NCI-H1417 treated with DMSO at 0.1 percent for 48 hours (cell line): ENCODE results near the gene SIK3.
"Not testable (repeated sequence)": the region's sequence is repeated elsewhere in the genome, so short reads cannot be mapped to it uniquely, and the experiment has no call there.

Experiments used
- DNase-seq: peaks from one replicate; lab custom pipeline; 2025; lab: John Stamatoyannopoulos, UW

The SIK3 gene

DNA sequence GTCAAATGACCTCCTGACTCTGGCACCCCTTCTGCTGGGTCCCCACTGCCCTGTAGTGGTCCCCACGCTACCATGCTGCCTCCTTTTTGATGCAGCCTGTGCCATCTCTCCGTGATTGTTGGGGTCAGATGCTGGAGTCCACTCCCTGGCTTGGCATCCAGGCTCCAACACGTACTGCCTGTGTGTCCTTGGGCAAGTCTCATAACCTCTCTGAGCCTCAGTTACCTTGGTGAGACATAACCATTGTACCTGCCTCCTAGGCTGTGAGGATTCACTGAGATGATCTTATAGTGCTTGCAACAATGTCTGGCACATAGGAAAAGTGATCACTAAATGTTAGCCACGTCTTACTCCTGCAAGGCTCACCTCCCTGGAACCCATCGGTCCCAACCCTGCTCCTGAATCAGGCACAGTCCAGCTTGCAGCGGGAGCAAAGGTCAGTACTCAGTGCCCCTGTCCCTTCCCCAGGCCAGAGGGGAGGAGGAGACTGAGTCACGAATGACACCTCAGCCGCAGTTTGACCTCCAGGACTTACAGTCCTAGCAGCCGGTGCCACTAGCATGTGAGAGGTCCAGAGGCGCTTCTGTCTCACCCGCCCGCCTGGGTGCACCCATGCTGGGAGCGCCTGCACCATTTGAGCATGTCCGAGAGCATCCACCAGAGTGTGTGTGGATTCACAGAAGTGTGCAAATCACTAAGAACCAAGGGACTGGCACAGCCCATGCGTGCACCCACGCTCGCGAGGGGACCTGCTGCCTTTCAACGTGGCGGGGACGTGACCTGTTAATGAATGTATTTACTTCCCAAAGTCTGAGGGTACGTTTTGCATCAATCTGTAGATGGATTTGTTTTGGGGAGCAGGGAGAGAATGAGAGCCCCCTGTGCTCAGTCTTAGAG is 272.1 kb downstream of the SIK3 start:
- no peak for DNase-seq

DNA sequence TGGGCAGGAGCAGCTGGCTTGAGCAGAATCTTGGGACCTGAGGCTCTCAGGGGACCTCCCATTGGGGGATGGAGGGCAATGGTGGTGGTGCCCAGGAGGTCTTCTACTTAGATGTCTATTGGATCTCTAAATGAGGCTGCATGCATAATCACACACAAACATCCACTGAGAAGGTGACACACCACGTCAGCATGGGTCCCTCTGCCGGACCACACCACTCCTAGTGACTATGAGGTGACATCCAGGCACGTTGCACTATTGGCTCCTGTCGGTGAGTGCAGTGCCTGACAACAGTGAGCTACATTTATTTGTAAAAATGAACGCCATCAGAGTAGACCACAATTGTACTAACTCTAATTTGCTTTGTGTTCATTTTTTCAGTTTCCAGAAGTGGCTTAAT is 272.8 kb downstream of the SIK3 start:
- DNase-seq, result no peak

DNA sequence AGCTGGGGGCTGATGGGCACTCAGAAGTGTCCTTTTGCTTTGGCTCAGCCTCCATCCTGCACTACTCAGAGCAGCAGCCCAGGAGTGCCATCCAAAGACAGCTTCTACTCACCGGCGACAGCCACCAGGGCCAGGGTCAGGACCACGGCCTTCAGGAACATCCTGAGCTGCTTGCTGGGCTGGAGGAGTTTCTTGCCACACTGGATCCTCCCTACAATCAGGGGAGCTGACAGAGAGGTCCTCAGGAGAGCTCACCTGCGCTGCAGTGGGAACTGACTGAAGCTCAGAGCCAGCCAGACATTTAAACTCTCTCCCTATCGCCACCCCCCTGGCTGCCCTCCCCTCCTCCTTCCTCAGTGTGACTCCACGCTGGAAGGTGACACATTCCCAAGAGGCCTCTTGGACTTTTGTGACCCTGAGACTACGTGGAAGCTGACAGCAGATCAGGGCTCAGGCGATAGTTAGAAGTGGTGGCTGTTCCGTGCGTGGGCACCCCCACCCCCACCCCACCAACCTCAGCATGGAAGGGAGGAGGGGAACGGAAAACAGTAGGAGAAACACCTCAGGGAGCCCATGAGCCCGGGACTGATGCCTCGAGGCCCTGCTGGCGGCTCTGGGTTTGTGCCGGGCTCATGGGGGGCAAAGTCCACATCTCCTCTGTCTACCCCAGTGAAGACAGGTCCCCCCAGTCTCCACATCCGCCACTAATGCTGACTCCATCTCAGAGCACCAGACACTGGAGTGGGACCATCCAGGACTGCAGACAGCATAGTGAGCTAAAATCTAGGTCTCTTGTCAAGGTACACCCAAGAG is 275.0 kb downstream of the SIK3 start, which contains the start of gene APOA4:
APOA4 (minus strand) TSS at position 274 of the 813 bp plus-strand sequence; CDS start at position 161, 113 bp downstream.
- DNase-seq, result no peak

DNA sequence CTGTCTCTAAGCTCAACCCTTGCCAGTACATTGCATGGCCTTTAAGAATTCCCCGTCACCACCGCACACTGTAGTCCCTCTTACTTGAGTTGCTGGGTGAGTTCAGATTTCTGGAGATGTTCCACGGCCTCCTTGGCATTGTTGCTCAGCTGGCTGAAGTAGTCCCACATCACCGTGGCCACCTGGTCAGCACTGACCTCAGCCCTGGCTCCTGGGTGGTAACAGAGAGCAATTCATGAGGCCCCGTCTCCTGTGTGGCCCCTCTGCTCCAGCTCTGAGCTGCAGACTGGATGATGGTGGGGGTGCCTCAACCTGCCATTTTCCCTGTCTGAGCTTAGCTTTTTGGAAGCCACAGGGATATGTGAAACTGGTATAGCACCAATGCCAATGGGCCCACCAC is 275.7 kb downstream of the SIK3 start:
- DNase-seq, result no peak

DNA sequence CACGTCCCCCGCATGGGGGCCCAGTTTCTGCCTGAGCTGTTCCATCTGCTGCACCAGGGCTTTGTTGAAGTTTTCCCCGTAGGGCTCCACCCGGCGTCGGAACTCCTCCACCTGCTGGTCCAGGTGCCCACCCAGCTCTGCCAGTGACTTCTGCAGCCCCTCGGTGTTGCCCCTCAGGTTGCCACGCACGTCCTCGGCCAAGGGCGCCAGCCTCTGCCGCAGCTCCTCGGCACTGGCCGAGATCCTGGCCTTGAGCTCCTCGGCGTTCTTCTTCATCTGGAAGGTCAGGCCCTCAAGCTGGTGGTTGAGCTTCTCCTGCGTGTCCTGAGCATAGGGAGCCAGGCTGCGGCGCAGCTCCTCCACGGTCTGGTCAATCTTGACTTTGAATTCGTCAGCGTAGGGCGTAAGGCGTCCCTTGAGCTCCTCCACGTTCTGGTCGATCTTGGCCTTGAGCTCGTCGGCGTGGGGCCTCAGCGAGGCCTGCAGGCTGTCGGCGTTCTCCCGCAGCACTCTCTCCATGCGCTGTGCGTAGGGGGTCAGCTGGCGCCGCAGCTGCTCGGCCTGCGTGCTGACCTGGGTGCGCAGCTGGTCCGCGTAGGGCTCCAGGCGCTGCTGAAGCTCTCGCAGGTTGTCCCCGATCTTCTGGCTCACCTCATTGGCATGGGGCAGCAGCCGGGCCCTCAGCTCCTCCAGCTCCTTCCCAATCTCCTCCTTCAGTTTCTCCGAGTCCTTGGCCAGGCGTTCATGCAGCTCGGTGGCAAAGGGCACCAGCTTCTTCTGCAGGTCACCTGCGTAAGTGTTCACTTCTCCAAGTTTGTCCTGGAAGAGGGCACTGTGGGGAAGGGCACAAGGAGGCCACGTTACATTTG is 276.9 kb downstream of the SIK3 start:
- no peak for DNase-seq

DNA sequence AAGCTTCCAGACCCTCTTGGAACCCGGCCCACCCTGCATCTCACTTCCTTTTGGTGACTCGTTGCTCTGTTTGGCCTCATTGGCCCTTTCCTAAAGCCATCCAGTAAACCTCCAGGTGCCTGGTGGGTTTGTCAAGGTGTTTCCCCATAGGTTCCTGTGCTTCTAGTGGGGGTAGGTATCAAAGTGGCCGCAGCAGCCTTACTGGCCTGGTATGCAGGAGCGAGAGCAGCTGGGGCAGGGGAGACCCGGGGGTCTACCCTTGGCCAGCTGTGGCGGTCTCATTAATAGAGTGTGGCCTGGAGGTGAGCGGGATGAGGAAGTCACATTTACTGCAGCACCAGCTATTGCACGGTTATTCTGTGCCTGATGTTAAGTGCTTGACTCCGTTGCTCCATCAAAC is 279.2 kb downstream of the SIK3 start:
- DNase-seq, result no peak

DNA sequence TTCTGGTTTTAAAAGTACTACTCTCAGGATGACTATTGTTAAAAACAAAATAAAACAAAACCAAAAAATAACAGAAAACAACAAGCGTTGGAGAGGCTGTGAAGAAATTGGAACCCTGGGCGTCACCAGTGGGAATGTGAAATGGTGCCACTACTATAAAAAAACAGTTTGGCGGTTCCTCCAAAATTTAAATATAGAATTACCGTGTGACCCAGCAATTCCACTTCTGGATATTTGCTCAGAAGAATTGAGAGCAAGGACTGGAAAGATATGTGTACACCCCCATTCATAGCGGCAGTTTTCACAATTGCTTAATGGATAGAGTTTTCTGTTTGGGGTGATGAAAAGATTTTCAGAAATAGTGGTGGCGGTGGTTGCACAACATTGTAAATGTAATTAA is 283.7 kb downstream of the SIK3 start:
- no peak for DNase-seq

DNA sequence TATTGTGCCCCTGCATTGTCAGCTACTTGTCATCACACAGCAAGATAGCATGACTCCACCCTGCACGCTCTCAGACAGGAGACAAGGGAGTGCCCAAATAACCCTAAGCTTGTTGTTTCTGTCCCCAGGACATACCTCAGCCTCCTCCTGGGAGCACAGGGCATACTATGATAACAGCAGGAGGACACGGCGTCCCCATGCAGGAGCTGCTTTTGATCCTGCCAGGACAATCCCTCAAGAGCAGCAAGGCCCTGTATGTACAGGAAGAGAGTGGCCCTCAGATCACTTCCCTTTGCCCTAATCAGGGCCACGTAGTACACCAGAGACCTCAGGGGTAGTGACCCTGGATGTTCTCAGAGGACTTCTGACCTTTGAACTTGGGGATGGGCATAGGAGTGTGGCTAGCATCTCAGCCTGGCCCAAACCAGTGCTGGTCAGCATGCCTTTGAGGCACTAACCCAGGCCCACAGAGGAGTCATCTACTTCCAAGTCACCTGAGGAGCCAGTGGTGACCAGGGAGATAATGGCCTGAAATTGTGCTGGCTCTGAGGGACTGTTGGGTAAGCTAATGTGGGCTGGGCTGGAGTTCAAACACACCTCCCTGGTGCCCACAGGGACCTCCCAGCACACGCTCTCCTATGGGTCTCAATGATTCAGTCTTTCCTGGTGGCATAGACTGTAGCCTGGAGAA is 284.3 kb downstream of the SIK3 start:
- no peak for DNase-seq

DNA sequence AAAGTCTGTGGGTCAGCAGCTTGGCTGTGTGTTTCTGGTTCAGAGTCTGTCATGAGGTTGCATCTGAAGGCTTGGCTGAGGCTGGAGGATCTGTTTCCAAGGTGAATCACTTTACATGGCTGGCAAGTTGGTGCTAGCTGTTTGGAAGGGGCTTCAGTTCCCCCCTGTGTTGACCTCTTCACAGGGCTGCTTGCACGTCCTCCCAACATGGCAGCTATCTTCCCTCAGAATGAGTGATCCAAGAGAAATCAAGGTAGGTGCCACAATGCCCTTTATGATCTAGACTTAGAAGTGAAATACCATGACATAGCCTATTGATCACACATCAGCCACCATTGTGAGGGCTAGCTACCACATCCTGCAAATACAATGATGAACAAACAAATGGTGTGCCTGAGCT is 285.1 kb downstream of the SIK3 start:
- no peak for DNase-seq

DNA sequence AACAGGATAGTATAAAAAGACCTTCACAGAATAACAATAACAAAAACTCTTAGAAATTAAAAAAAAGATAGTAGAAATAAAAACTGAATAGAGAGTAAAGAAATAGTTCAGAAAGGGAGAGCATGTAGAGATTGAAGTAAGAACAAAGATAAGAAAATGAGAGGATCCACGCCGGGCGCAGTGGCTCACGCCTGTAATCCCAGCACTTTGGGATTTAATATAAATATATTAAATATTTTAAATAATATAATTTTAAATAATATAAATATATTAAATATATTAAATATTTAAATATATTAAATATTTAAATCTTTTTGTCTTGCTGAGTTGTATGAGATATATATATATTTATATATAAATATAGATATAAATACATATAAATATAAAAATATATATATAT is 286.1 kb downstream of the SIK3 start:
- DNase-seq, result no peak

DNA sequence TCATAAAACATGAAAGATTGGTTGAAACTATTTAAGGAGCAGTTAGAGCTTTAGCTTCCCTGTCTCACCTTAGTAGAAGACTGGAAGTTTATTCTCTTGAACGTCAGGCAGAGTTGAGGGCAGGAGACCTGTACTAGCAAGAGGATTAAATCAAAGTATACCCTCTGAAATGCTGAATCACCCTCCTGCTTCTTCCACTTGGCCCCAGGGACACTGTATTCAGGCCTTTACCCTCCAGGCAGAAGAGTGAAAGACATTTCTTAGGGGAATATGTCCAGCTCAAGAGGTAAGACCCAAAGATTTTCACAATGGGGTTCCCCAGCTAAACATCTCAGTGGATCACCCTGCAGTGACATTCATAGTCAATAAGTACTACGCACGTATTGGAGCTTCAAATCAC is 287.0 kb downstream of the SIK3 start:
- DNase-seq, result no peak

DNA sequence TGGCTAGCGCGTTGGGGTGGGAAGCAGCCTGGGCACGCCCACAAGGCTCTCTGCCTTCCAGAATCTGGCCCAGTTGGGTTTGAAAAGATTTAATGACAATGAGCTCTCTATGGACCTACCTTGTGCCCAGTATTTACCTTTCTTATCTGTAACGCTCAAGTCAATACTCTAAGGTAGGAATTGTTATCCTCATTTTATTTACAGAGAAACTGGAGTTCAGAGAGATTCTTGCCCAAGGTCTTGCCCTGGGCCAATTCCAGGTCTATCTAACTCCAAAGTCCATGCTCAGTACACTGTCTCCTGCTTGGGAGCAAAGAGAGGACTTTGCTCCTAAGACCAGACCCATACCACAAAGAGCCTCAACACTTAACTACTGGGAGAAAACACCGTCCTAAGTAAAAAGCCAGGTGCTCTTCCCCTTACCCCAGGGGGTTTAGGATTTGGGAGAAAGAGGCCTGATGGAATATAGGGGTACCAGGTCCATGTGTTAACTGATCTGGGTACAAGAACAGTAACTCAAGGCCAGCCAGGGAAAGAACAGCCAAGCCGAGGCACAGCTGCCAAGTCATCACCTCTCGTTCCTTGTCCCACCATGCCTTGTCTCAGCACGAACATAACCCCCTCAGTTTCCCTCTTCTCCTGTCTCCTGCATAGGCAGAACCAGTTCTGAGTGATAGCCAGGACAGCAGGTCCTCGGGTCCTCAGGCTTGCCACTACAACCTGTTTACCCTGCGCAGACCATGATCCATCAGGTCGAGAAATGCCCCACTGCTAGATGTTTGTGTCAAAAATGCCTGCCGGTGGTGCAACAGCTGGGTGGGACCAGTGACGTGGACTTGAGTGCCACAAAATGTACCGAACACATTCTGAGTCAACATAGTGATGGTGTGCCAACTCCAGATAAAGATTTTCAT is 289.7 kb downstream of the SIK3 start:
- DNase-seq, result no peak

DNA sequence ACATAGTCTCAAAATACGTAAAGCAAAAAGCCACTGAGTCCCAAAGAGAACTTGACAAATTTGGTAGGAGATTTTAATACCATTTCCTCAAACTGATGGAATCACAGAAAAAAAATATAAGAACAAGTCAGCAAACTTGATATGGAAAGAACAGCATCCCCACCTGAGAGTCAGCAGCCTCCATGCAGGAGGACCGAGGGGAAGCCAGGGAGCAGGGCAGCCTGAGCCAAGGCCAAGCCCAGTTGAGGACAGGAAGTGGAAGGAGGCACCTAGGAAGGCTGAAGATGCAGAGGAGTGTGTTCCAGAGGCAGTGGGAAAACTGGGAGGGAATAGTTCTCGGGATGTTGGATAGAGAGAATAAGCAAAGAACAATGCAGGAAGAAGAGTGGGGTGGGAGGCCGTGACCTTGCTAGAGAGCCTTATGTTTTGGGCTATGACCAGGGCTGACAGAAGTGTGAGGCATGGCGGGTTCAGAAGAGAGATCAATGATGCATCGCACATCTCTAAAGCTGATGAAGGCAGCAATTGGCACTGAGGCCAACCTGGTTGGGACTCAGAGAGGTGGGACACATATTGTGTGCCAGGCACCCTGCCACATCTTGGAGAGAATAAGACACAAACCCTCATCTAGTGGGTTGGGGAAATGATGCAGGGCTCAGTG is 290.5 kb downstream of the SIK3 start:
- DNase-seq, result no peak

DNA sequence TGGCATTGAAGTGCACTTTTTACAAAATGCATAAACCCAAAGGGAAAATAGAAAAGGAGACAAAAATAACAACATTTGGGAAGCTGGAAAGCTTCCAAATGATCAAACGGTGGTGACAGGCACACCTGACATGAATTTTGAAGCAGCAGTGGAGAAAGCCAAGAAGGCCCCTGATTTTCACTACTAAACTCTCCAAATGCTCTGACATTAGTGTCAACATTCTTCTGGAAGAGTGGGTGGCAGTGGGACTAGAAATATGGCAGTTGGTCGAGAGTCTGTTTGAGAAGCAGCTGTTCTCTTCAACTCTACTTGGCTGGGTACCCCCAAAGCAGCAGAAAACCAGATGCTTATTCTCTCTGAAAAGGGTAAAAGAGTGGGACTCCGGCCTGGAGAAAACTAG is 294.2 kb downstream of the SIK3 start:
- no peak for DNase-seq

DNA sequence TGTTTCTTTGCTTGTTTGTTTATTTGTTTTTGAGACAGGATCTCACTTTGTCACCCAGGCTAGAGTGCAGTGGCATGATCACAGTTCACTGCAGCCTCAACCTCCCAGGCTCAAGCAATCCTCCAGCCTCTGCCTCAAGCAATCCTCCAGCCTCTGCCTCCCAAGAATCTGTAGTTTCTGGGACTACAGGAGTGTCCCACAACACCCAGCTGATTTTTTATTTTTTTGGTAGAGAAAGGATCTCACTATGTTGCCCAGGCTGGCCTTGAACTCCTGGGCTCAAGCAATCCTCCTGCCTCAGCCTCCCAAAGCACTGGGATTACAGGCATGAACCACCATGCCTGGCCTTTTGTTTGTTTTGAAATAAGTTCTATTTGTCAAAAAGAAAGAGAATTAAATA is 296.6 kb downstream of the SIK3 start:
- not testable (repeated sequence) for DNase-seq

DNA sequence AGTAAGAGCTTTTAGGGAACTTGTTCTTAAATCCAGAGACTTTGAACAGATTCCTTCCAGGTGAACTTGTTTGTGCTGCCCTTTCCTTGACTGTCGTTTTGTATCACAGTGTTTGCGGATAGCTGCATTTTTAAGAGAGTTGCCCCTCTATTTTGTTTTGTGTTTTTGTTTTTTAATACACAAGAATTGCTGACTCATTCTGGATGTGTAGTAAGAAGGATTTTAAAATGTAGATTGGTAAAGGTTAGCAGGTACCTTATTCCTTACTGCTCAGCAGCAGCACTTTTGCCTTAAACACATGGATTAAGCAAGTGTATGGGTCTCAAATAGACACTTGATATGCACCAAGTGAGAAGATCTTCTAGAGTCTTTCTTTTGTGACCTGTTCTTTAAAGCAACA is 297.6 kb downstream of the SIK3 start:
- DNase-seq, result no peak

DNA sequence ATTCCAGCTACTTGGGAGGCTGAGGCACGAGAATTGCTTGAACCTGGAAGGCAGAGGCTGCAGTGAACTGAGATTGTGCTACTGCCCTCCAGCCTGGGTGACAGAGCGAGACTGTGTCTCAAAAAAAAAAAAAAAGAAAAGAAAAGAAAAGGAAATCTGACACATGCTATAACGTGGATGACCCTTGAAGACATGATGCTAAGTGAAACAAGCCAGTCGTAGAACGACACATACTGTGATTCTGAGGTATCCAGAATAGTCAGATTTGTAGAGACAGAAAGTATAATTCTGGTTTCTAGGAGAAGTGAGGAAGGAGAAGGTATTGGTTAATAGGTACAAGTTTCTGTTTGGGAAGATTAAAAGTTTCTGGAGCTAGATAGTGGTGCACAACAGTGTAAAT is 299.9 kb downstream of the SIK3 start:
- DNase-seq, result no peak

DNA sequence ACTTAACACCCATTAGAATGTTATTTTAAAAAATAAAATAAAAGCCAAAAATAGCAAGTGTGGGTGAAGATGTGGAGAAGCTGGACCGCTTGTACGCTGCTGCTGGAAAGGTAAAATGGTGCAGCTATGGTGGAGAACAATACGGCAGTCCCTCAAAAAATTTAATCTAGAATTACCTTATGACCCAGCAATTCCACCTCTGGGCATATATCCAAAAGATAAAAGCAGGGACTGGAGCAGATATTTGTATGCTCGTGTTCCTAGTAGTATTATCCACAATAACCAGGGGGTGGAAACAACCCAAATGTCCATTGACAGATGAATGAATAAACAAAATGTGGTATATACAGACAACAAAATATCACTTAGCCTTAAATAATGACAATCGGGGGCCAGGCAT is 300.4 kb downstream of the SIK3 start:
- no peak for DNase-seq

DNA sequence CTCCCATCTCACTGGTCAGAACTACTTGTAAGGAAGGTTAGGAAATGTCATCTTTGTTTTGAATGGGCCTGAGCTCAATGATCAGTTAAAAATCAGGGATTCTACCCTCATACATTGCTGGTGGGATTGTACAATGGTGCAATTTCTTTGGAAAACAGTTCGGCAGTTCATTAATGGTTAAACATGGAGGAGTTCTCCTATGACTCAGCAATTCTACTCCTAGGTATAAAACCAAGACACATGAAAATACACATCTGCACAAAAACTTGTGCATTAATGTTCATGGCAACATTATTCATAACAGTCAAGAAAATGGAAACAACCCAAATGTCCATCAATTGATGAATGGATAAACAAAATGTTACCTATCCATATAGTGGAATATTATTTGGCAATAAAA is 301.7 kb downstream of the SIK3 start:
- DNase-seq, result no peak

DNA sequence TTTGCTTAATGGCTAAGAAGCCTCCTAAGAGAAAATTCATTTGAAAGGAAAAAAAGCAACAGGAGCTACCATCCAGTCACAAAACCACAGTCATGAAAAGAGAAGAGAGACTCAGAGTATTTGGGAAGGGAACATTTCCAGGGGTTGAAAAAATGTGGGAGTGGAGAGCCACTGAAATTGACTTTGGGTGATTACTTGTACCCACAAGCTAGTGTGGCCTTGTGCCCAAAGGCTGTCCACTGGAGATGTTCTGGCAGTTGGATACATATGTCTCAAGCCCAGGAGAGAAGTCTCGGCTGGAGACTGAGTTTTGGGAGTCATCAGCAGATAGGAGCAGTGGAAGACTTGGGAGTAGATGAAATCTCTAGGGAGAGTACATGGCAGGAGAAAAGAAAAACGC is 303.4 kb downstream of the SIK3 start:
- no peak for DNase-seq
